Neural cell (in vitro differentiated cells): ENCODE data around the gene CRACR2B. TPM values are rescaled to one million over a fixed set of nuclear protein-coding genes. Genes with fewer than 3 reads are reported as not detected.

Experiments
- H2AFZ ChIP-seq: fragments of 200-600, 300-800 bp; sonication (generic), shearing (Covaris generic); 2 replicates; pipeline ENCODE4 v1.6.0; 2014; ENCODE audit warnings: low read depth, mild to moderate bottlenecking, antibody characterized with exemption, low read length, moderate library complexity
- H3F3A ChIP-seq: fragments of 200-600 bp; shearing (Covaris generic); 2 replicates; pipeline ENCODE4 v1.6.1; 2016; ENCODE audit warnings: mild to moderate bottlenecking, moderate library complexity, mixed read lengths, antibody characterized with exemption, low read length; ENCODE audit not compliant: insufficient read depth, poor library complexity, severe bottlenecking
- H3K27ac ChIP-seq: fragments of 200-600, 300-800 bp; sonication (generic), shearing (Covaris generic); 2 replicates; pipeline ENCODE4 v1.5.1; 2014; ENCODE audit warnings: mild to moderate bottlenecking, low read length, moderate library complexity
- H3K27me3 ChIP-seq: fragments of 300-800, 200-600 bp; sonication (generic), shearing (Covaris generic); 2 replicates; pipeline ENCODE4 v1.6.0; 2014; ENCODE audit warnings: mild to moderate bottlenecking, low read depth, low read length, moderate library complexity; ENCODE audit not compliant: insufficient read depth
- H3K36me3 ChIP-seq: fragments of 300-800, 200-600 bp; sonication (generic), shearing (Covaris generic); 2 replicates; pipeline ENCODE4 v1.5.1; 2014; ENCODE audit warnings: mild to moderate bottlenecking, antibody characterized with exemption, low read length, moderate library complexity; ENCODE audit not compliant: insufficient read depth
- H3K4me2 ChIP-seq: fragments of 300-800, 200-600 bp; sonication (generic), shearing (Covaris generic); 2 replicates; pipeline ENCODE4 v1.6.0; 2014; ENCODE audit warnings: mild to moderate bottlenecking, low read length
- H3K4me3 ChIP-seq: fragments of 300-800, 200-600 bp; sonication (generic), shearing (Covaris generic); 2 replicates; pipeline ENCODE4 v1.5.1; 2014; ENCODE audit warnings: mild to moderate bottlenecking, low read length, moderate library complexity
- H3K79me2 ChIP-seq: fragments of 200-600 bp; shearing (Covaris generic); replicated peaks from 2 replicates; pipeline ENCODE4 v1.6.0; 2014; ENCODE audit warnings: mild to moderate bottlenecking, low read length, moderate library complexity; ENCODE audit not compliant: insufficient read depth
- H3K9ac ChIP-seq: fragments of 300-800, 200-600 bp; sonication (generic), shearing (Covaris generic); 2 replicates; pipeline ENCODE4 v1.6.1; 2016; ENCODE audit warnings: mild to moderate bottlenecking, low read length, mixed read lengths
- H3K9me2 ChIP-seq: fragments of 200-600 bp; shearing (Covaris generic); 2 replicates; pipeline ENCODE4 v1.6.1; 2016; ENCODE audit warnings: mild to moderate bottlenecking, low read length, mixed read lengths; ENCODE audit not compliant: insufficient read depth
- H3K9me3 ChIP-seq: fragments of 200-600, 300-800 bp; sonication (generic), shearing (Covaris generic); 2 replicates; pipeline ENCODE4 v1.6.1; 2016; ENCODE audit warnings: mild to moderate bottlenecking, mixed run types, low read length, moderate library complexity, mixed read lengths
- H4K20me1 ChIP-seq: fragments of 200-600 bp; shearing (Covaris generic); 2 replicates; pipeline ENCODE4 v1.6.1; 2016; ENCODE audit warnings: mild to moderate bottlenecking, mixed run types; ENCODE audit not compliant: insufficient read depth
- EP300 ChIP-seq: fragments of 450-650 bp; conservative IDR thresholded peaks from 2 replicates; pipeline ENCODE4 v1.6.1; 2014; ENCODE audit warnings: antibody characterized with exemption, mild to moderate bottlenecking, moderate library complexity; ENCODE audit not compliant: poor library complexity, severe bottlenecking
- EZH2 ChIP-seq: fragments of 200-600, 300-800 bp; shearing (Covaris generic), sonication (generic); IDR thresholded peaks from 2 replicates; pipeline ENCODE4 v1.6.1; 2014; ENCODE audit warnings: antibody characterized with exemption, low read length, borderline replicate concordance, mild to moderate bottlenecking; ENCODE audit not compliant: insufficient read depth, poor library complexity, severe bottlenecking
- MXI1 ChIP-seq: fragments of 450-650 bp; conservative IDR thresholded peaks from 2 replicates; pipeline ENCODE4 v1.6.1; 2014; ENCODE audit warnings: antibody characterized with exemption, mild to moderate bottlenecking; ENCODE audit not compliant: poor library complexity, severe bottlenecking
- POLR2AphosphoS5 ChIP-seq: IDR thresholded peaks from 2 replicates; pipeline ENCODE4 v1.6.1; 2012
- RAD21 ChIP-seq: fragments of 450-650 bp; conservative IDR thresholded peaks from 2 replicates; pipeline ENCODE4 v1.6.1; 2014; ENCODE audit warnings: antibody characterized with exemption, mild to moderate bottlenecking, moderate library complexity
- SMC3 ChIP-seq: fragments of 450-650 bp; conservative IDR thresholded peaks from 2 replicates; pipeline ENCODE4 v1.6.1; 2014; ENCODE audit warnings: antibody characterized with exemption, mild to moderate bottlenecking, moderate library complexity; ENCODE audit not compliant: poor library complexity
- TAF1 ChIP-seq: IDR thresholded peaks from 2 replicates; pipeline ENCODE4 v1.6.1; 2012; ENCODE audit warnings: low read depth
- polyA plus RNA-seq: library from polyadenylated mRNA; depleted of rRNA; stranded (reverse); fragments of >200 nt; gene quantifications from 2 replicates; pipeline ENCODE4 v1.2.3, GENCODE V29; 2014
- TF ChIP-seq, protein P1 (sequence below): IDR thresholded peaks from 2 replicates; pipeline ENCODE4 v1.6.1; 2012; ENCODE audit warnings: borderline replicate concordance
- TF ChIP-seq, protein P2 (sequence below): fragments of 450-650 bp; IDR thresholded peaks from 2 replicates; pipeline ENCODE4 v1.5.1; 2014; ENCODE audit warnings: antibody characterized with exemption, mild to moderate bottlenecking, moderate library complexity; ENCODE audit not compliant: poor library complexity, severe bottlenecking

Gene CRACR2B
- polyA plus RNA-seq, 1 donor from 2014 or later: 1.2 TPM

DNA sequence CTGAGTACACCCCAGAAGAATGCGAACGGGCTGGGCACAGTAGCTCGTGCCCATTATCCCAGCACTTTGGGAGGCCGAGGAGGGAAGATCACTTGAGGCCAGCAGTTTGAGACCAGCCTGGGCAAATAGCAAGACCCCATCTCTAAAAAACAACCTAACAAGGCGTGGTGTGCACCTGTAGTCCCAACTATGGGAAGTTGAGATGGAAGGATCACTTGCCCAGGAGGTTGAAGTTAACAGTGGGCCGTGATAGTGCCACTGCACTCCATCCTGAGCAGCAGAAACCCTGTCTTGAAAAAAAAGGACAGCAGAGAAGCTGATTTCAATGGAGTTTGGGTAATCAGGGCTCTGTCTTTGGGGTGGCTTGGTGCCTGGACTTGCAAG, 14.7 kb upstream of the CRACR2B start:
- Histone ChIP-seq H3K9me3 (no peaks in the 10 kb centered on the region), H4K20me1 (no peaks in the 10 kb centered on the region), H3K4me3 (no peak overlapping the region), H3K27ac (no peak overlapping the region), H3K36me3 (no peaks in the 10 kb centered on the region), H3K9ac (no peak overlapping the region), H3K27me3 (no peaks in the 10 kb centered on the region), H3F3A (no peaks in the 10 kb centered on the region), H3K9me2 (no peaks in the 10 kb centered on the region), H2AFZ (no peak overlapping the region), H3K79me2 (peaks cover 20% of the 10 kb centered on the region), H3K4me2 (no peak overlapping the region)
- TF ChIP-seq EP300 (no peak), TAF1 (no peak), RAD21 (no peak), POLR2AphosphoS5 (no peak), SMC3 (no peak)

DNA sequence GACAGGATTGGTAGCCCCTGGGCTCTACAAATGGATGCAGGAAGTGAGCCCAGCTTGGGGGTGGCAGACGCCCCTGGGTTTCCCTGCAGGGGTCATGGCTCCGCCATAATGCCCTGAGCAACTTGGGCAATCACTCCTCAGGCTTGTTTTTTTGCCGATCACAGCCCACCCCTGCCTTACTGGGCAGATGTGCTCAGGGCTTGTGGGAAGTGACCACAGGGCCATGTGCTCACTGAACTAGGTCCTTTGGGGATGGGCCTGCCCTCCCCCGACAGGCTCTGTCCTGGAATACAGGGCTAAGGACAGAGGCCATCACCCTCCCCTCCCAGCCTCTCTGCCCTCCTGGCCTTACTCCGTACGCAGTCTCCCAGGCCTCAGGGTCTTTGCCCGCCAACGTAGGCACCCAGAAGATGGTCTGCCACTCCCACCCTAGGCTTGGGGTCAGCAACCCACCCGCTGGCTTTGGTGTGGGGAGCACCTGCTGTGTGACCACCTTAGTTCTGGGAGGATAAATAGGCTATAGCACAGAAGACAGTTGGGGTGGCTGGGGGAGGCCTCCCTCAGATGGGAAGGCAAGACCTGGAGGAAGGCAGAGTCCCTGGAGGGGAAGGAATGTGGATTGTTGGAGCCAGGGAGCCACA, 14.1 kb upstream of the CRACR2B start:
- Histone ChIP-seq H3K9me3 (no peaks in the 10 kb centered on the region), H3K36me3 (no peaks in the 10 kb centered on the region), H2AFZ (no peak overlapping the region), H4K20me1 (no peaks in the 10 kb centered on the region), H3K9ac (no peak overlapping the region), H3F3A (no peaks in the 10 kb centered on the region), H3K79me2 (peaks cover 17% of the 10 kb centered on the region), H3K4me3 (no peak overlapping the region), H3K4me2 (no peak overlapping the region), H3K27me3 (no peaks in the 10 kb centered on the region), H3K27ac (no peak overlapping the region), H3K9me2 (no peaks in the 10 kb centered on the region)
- no peak for TF ChIP-seq POLR2AphosphoS5
- TF ChIP-seq, protein P1, sequence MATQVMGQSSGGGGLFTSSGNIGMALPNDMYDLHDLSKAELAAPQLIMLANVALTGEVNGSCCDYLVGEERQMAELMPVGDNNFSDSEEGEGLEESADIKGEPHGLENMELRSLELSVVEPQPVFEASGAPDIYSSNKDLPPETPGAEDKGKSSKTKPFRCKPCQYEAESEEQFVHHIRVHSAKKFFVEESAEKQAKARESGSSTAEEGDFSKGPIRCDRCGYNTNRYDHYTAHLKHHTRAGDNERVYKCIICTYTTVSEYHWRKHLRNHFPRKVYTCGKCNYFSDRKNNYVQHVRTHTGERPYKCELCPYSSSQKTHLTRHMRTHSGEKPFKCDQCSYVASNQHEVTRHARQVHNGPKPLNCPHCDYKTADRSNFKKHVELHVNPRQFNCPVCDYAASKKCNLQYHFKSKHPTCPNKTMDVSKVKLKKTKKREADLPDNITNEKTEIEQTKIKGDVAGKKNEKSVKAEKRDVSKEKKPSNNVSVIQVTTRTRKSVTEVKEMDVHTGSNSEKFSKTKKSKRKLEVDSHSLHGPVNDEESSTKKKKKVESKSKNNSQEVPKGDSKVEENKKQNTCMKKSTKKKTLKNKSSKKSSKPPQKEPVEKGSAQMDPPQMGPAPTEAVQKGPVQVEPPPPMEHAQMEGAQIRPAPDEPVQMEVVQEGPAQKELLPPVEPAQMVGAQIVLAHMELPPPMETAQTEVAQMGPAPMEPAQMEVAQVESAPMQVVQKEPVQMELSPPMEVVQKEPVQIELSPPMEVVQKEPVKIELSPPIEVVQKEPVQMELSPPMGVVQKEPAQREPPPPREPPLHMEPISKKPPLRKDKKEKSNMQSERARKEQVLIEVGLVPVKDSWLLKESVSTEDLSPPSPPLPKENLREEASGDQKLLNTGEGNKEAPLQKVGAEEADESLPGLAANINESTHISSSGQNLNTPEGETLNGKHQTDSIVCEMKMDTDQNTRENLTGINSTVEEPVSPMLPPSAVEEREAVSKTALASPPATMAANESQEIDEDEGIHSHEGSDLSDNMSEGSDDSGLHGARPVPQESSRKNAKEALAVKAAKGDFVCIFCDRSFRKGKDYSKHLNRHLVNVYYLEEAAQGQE: no peak
- TF ChIP-seq RAD21: no peak
- no peak for TF ChIP-seq TAF1
- no peak for TF ChIP-seq EP300
- no peak for TF ChIP-seq SMC3
- TF ChIP-seq, protein P2, sequence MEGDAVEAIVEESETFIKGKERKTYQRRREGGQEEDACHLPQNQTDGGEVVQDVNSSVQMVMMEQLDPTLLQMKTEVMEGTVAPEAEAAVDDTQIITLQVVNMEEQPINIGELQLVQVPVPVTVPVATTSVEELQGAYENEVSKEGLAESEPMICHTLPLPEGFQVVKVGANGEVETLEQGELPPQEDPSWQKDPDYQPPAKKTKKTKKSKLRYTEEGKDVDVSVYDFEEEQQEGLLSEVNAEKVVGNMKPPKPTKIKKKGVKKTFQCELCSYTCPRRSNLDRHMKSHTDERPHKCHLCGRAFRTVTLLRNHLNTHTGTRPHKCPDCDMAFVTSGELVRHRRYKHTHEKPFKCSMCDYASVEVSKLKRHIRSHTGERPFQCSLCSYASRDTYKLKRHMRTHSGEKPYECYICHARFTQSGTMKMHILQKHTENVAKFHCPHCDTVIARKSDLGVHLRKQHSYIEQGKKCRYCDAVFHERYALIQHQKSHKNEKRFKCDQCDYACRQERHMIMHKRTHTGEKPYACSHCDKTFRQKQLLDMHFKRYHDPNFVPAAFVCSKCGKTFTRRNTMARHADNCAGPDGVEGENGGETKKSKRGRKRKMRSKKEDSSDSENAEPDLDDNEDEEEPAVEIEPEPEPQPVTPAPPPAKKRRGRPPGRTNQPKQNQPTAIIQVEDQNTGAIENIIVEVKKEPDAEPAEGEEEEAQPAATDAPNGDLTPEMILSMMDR: no peak
- TF ChIP-seq EZH2: no peak
- TF ChIP-seq MXI1: no peak
